ENCODE results near the gene ATP2C2.
A peak's percentile ranks its signal among the peaks of the same experiment; 100 is the strongest.
"Not testable (repeated sequence)": the region's sequence is repeated elsewhere in the genome, so short reads cannot be mapped to it uniquely, and the experiment has no call there.

ATP2C2 gene

DNA sequence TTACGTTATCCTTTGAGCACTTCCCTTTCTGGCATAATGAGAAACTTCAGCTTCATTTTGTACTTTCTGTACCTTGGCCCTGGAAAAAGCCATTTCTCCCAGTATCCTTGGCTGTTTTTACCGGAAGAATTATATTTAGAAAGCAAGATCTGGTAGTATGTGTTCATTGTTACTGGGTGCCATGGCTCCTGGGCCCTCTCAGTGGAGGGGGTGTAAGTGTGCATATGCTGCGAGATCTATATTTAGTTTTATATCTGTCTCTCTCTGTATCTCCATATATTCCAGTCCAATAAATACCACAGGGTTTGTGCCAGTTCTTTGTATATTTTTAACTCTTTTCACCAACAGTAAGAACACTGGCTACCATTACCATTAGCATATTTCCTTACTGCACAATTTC, 17.7 kb downstream of the ATP2C2 start:
- Mint-ChIP-seq H3K36me3 (ENCODE audit: low read depth) (no peaks in the 10 kb centered on the region), H3K27me3 (ENCODE audit: low read depth) (peaks cover 11% of the 10 kb centered on the region), H3K9me3 (peaks cover 21% of the 10 kb centered on the region), H3K4me1 (no peaks in the 10 kb centered on the region), H3K4me3 (no peak overlapping the region), H3K27ac (no peak overlapping the region)
- TF ChIP-seq, protein P1, sequence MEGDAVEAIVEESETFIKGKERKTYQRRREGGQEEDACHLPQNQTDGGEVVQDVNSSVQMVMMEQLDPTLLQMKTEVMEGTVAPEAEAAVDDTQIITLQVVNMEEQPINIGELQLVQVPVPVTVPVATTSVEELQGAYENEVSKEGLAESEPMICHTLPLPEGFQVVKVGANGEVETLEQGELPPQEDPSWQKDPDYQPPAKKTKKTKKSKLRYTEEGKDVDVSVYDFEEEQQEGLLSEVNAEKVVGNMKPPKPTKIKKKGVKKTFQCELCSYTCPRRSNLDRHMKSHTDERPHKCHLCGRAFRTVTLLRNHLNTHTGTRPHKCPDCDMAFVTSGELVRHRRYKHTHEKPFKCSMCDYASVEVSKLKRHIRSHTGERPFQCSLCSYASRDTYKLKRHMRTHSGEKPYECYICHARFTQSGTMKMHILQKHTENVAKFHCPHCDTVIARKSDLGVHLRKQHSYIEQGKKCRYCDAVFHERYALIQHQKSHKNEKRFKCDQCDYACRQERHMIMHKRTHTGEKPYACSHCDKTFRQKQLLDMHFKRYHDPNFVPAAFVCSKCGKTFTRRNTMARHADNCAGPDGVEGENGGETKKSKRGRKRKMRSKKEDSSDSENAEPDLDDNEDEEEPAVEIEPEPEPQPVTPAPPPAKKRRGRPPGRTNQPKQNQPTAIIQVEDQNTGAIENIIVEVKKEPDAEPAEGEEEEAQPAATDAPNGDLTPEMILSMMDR (IDR thresholded peaks at IDR 0.05; ENCODE audit: unreplicated experiment in 3 of 3), result no peak

DNA sequence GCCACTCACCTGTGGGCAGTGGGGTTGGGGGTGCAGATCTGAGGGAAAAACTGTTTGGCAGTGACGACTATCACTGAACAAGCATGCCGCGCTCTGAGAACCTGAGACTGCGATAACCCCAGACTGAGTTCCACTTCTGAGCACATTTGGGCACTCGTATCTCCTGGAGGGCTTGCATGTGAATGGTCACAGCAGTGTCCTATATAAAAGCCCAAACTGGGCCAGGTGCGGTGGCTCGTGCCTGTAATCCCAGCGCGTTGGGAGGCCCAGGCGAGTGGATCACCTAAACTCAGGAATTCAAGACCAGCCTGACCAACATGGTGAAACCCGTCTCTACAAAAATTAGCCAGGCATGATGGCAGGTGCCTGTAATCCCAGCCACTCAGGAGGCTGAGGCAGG, 18.7 kb downstream of the ATP2C2 start:
- peaks cover 21% of the 10 kb centered on the region for H3K9me3 Mint-ChIP-seq
- TF ChIP-seq, protein P1 (IDR thresholded peaks at IDR 0.05; ENCODE audit: unreplicated experiment in 3 of 3), result no peak
- no peak overlapping the region for H3K27ac Mint-ChIP-seq
- H3K4me1 Mint-ChIP-seq, result peaks cover 6% of the 10 kb centered on the region
- H3K4me3 Mint-ChIP-seq, result no peak overlapping the region
- H3K36me3 Mint-ChIP-seq (ENCODE audit: low read depth), result no peaks in the 10 kb centered on the region
- H3K27me3 Mint-ChIP-seq (ENCODE audit: low read depth), result peaks cover 10% of the 10 kb centered on the region

DNA sequence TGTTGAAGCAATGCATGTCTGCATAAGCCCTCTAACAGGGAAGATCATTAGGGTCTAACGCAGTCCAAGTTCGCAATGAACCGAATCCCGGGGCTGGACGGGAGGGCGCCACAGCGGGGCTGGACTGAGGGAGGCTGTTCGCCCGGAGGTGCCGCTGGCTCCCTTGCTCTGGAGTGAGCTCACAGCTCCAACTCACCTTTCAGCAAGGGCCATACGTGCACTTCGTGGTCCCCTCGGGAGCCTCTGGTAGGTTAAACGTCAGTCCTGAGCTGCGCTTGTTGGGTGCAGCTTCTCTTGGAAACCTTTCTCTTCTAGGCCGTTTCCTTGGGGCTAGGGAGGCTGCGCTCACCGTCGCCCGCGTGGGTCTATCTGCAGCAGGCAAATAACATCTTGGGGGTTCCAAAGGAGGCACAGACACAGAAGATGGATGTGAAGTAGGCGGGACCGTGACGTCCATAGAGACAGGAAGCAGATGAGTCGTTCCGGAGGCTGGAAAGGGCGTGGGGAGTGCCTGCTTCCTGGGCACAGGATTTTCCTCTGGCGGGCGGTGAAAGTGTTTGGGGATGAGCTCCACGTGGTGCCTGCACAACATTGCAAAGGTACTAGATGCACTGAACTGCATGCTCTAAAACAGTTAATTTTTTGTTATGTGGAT, 21.9 kb downstream of the ATP2C2 start:
- Mint-ChIP-seq H3K4me1 (peaks cover 6% of the 10 kb centered on the region), H3K36me3 (ENCODE audit: low read depth) (no peaks in the 10 kb centered on the region), H3K27ac (no peak overlapping the region), H3K4me3 (no peak overlapping the region), H3K9me3 (peaks cover 11% of the 10 kb centered on the region), H3K27me3 (ENCODE audit: low read depth) (peaks cover 17% of the 10 kb centered on the region)
- TF ChIP-seq, protein P1 (IDR thresholded peaks at IDR 0.05; ENCODE audit: unreplicated experiment in 3 of 3), result no peak

DNA sequence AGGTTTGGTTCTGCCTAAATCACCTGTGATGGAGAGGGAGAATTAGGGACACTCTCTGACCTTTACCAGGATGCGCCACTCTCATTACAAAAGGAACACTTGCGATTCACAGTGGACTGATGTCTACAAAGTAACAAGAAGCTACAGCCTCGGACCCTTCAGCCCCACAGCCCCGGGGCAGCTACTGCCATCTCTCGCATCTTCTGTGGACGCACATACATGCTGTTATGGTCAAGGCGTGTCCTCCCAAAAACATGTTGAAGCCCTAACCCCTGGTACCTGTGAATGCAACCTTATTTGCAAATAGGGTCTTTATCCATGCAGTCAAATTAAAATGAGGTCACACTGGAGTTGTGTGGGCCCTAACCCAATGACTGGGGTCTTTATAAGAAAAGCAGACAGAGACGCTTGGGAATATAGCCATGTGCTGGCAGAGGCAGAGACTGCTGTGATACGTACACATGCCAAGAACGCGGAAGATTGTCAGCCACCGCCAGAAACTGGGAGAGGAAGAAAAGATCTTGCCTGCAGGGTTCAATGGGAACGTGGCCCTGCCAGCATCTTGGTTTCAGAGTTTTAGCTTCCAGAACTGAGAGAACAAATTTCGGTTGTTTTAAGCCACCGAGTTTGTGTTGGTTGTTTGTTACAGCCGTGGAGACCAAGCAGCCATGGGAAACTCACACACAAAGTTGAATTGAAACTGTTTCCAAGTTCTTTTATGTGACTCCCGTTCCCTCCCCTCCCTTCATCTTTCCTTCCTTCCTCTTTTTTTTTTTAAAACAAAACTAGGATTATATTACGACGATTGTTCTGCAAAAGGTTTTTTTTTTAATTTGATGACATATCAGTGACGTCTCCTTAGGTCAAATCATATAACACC, 23.1 kb downstream of the ATP2C2 start:
- Mint-ChIP-seq H3K9me3 (peaks cover 1% of the 10 kb centered on the region), H3K4me3 (no peak overlapping the region), H3K36me3 (ENCODE audit: low read depth) (no peaks in the 10 kb centered on the region), H3K4me1 (peaks cover 6% of the 10 kb centered on the region), H3K27me3 (ENCODE audit: low read depth) (peaks cover 17% of the 10 kb centered on the region), H3K27ac (peak overlapping the region in 1 of 3 experiments; percentile 21)
- TF ChIP-seq, protein P1 (IDR thresholded peaks at IDR 0.05; ENCODE audit: unreplicated experiment in 3 of 3), result no peak

DNA sequence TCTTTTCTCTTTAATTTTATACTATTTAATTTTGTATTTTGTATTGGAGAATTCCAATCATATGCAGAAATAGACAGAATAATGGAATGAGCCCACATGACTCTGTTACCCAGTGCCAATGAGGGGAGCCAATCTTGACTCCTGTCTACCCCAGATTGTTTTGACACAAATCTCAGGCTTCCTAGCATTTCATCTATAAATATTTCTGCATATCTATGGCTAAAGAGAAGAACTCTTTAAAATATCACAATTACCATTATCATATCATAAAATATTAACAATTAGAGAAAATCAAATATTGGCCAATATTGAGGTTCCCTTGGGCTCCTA, 23.7 kb downstream of the ATP2C2 start:
- no peak overlapping the region for H3K27ac Mint-ChIP-seq
- H3K9me3 Mint-ChIP-seq, result no peaks in the 10 kb centered on the region
- peaks cover 20% of the 10 kb centered on the region for H3K27me3 Mint-ChIP-seq (ENCODE audit: low read depth)
- H3K4me1 Mint-ChIP-seq, result peaks cover 10% of the 10 kb centered on the region
- no peak overlapping the region for H3K4me3 Mint-ChIP-seq
- TF ChIP-seq, protein P1 (IDR thresholded peaks at IDR 0.05; ENCODE audit: unreplicated experiment in 3 of 3), result no peak
- H3K36me3 Mint-ChIP-seq (ENCODE audit: low read depth), result no peaks in the 10 kb centered on the region

DNA sequence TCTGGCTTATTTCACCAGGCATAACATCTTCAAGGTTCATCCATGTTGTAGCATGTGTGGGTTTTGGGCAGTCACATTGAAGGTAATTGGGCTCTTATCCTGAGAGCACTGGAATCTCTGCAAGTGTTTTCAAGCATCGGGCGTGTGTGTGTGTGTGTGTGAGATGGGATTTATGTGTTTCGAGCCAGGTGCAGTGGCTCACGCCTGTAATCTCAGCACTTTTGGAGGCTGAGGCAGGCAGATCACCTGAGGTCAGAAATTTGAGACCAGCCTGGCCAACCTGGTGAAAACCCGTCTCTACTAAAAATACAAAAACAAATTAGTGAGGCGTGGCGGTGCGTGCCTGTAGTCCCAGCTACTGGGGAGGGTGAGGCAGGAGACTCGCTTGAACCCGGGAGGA, 27.7 kb downstream of the ATP2C2 start:
- H3K36me3 Mint-ChIP-seq (ENCODE audit: low read depth); H3K9me3 Mint-ChIP-seq; H3K27ac Mint-ChIP-seq; H3K4me3 Mint-ChIP-seq: not testable (repeated sequence)
- H3K4me1 Mint-ChIP-seq, result peaks cover 18% of the 10 kb centered on the region
- peaks cover 17% of the 10 kb centered on the region for H3K27me3 Mint-ChIP-seq (ENCODE audit: low read depth)
